ENCODE data around the gene WASF3.
"Not testable (repeated sequence)": the region's sequence is repeated elsewhere in the genome, so short reads cannot be mapped to it uniquely, and the experiment has no call there.

The WASF3 gene

DNA sequence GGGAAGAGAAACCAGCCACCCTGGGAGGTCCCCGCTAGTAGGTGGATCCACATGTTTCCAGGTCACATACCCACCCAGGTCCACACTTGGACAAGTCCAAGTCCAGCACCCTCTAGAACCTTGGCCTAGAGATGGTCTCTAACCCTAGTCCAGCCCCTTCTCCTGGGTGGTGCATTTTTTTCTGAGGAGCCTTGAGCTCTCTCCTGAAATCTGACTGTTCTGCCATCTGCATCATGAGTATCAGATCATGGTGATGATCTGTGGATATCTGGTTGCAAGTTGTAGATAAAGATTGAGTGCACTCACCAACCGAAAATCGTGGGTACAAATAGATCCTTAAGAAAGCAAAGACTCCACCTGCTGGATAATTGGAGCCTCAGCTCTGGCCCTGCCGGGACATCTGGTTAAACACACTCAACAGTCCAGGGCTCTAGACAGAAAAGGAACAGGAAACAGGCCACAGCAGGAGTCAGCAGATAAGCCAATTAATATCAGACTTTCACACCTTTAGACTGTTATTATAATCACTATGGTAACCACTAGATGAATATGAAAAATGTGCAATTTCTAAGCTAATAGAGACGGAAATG is 162.0 kb downstream of the WASF3 start:
- no peak for DNase-seq (ENCODE audit: low spot score)

- no peak for DNase-seq (ENCODE audit: low spot score)
These were observed 164.0 kb downstream of the WASF3 start for GRCh38 chr13:26721251-26722121.

GRCh38 chr13:26722321-26722720 is 164.8 kb downstream of the WASF3 start:
- no peak for DNase-seq (ENCODE audit: low spot score)

- not testable (repeated sequence) for DNase-seq (ENCODE audit: low spot score)
These were observed 166.1 kb downstream of the WASF3 start for GRCh38 chr13:26723620-26724019.

GRCh38 chr13:26726684-26727083 is 169.2 kb downstream of the WASF3 start:
- no peak for DNase-seq (ENCODE audit: low spot score)

- DNase-seq (ENCODE audit: low spot score), result no peak
These were observed 169.6 kb downstream of the WASF3 start for GRCh38 chr13:26727122-26727521.

- no peak for DNase-seq (ENCODE audit: low spot score)
These were observed 170.2 kb downstream of the WASF3 start for GRCh38 chr13:26727633-26728032.

- DNase-seq (ENCODE audit: low spot score), result no peak
These were observed 178.2 kb downstream of the WASF3 start for GRCh38 chr13:26735677-26736076.

Measured in AG08396 (cell line).